Left ventricle myocardium inferior (tissue), 1 donor: ENCODE results near the gene SP9. TPM values are rescaled to one million over a fixed set of nuclear protein-coding genes. Genes with fewer than 3 reads are reported as not detected.

Experiments used
- DNase-seq: peaks from one replicate; pipeline ENCODE4 v3.0.0-alpha.2; 2020
- H3K27ac ChIP-seq: fragments of 200-600 bp; replicated peaks from 2 replicates; pipeline ENCODE4 v1.8.0; 2021
- H3K27me3 ChIP-seq: fragments of 200-600 bp; 2 replicates; pipeline ENCODE4 v1.8.0; 2021; ENCODE audit warnings: low read depth
- H3K36me3 ChIP-seq: fragments of 200-600 bp; 2 replicates; pipeline ENCODE4 v1.8.0; 2021
- H3K4me1 ChIP-seq: fragments of 200-600 bp; 2 replicates; pipeline ENCODE4 v1.8.0; 2021
- H3K4me3 ChIP-seq: fragments of 200-600 bp; 2 replicates; pipeline ENCODE4 v1.8.0; 2021; ENCODE audit warnings: mild to moderate bottlenecking, moderate library complexity
- H3K9me3 ChIP-seq: fragments of 200-600 bp; replicated peaks from 2 replicates; pipeline ENCODE4 v1.8.0; 2021
- CTCF ChIP-seq: fragments of 200-600 bp; IDR thresholded peaks from 2 replicates; pipeline ENCODE4 v1.8.0; 2021; ENCODE audit warnings: antibody characterized with exemption, mild to moderate bottlenecking, borderline replicate concordance
- intact Hi-C: fragments of 100-400 bp; cut with micrococcal nuclease; formaldehyde crosslinking; loops from one replicate; pipeline ENCODE4 v1.11.0; 2022
- total RNA-seq: library from RNA; stranded (reverse); fragmentation: NEBNext Ultra II Directional; extraction: Animal tissue kit (Norgen Biotek cat#: 25700); gene quantifications from one replicate; pipeline ENCODE4 v1.2.1, GENCODE V29; 2021
- donor health status: DM: no; HTN: yes; CAD: no; lungs with severe emphysema.

Gene SP9
- total RNA-seq, 1 donor from 2014 or later: not detected

GRCh38 chr2:174338671-174339560, 4.2 kb downstream of the SP9 start:
- no peak for DNase-seq
- peaks cover 100% of the 10 kb centered on the region for H3K27me3 ChIP-seq
- no peak overlapping the region for H3K27ac ChIP-seq
- H3K36me3 ChIP-seq: no peaks in the 10 kb centered on the region
- no peak overlapping the region for H3K4me3 ChIP-seq
- H3K4me1 ChIP-seq: peaks cover 77% of the 10 kb centered on the region
- intact Hi-C loops: no loop called here
- no peak for TF ChIP-seq CTCF
- H3K9me3 ChIP-seq: no peaks in the 10 kb centered on the region

GRCh38 chr2:174339561-174340399, 5.0 kb downstream of the SP9 start:
- Histone ChIP-seq H3K36me3 (no peaks in the 10 kb centered on the region), H3K4me3 (peak overlapping the region; percentile 16), H3K27ac (no peak overlapping the region), H3K4me1 (peaks cover 72% of the 10 kb centered on the region), H3K27me3 (peaks cover 100% of the 10 kb centered on the region), H3K9me3 (no peaks in the 10 kb centered on the region)
- no peak for TF ChIP-seq CTCF
- DNase-seq: no peak
- intact Hi-C loops: no loop called here

DNA sequence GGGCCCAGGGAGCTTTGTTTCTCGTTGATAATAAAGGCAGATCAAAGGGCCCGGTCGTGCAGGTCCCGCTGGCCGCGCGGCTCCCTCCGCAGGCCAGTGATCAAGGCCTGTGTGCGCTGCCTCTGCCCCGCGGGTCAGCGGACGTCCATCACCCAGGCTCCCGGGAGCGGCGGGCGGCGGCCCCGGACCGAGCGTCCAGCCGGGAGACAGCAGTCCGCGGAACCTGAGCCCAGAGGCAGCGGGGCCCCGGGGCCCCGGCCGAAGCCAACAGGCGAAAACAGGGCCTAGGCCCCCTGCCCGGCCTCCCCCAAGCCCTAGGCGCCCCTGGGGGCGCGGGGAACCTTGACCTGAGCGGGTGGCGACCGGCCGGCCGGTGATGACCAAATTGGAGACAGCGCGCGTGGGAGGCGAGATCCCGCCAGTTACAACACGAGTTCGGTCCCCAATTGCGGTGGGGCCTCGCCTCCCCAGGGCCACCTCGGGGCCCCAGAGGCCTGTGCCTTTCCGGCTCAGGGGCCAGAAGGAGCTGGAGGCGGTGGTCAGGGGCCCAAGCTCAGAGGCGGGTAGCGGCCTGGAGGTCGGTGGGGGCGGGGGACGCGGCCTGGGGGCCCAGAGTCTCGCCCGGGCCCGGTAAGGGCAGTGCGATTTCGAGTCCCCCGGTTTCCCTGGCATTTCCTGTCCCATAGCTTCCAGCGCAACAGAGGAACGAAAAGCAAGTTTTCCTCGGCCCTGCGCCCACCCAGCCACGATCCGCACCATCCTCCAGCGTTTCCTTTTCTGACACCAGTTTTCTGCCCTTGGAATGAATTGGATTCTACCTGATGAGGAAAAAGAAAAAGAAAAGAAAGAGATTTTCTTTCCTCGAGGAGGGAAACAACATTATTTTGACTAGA, 5.9 kb downstream of the SP9 start:
- Histone ChIP-seq H3K4me1 (peaks cover 63% of the 10 kb centered on the region), H3K36me3 (no peaks in the 10 kb centered on the region), H3K27ac (no peak overlapping the region), H3K4me3 (peak overlapping the region; percentile 16), H3K27me3 (peaks cover 100% of the 10 kb centered on the region), H3K9me3 (no peaks in the 10 kb centered on the region)
- TF ChIP-seq CTCF: no peak
- no peak for DNase-seq
- intact Hi-C loops: no loop called here

DNA sequence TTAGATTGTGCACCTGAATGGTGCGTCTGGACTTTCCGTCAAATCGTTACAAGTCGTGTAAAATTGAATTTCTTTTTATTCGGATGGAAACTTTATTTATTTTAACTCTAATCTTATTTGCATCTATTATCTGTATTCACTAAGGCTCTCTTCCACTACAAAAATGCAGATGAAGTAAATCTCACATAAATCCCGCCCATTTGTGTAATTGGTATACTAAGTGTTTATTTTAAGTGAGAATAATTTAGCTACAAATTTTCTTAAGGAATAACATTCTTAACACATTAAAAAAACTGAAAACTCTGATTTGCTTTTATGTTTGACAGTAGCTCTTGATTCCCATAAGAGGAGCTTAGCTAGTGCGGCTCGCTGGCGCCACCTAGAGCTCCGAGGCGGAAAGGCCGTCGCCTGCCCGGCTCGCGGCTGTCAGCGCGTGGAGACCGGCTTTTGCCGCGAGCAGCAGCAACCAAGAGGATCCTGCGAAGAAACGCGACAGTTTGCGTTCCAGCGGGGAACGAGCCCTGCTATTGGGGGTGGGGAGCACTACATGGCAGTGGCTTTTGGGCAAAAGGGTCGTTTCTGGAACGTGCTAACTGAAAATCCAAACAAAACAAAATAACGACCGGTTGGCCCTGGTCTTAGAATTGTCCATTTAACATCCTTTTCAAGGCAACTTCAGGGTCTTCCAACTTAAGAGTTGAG, 6.7 kb downstream of the SP9 start:
- intact Hi-C loops: no loop called here
- Histone ChIP-seq H3K4me3 (peak overlapping the region; percentile 33), H3K27ac (no peak overlapping the region), H3K4me1 (peaks cover 55% of the 10 kb centered on the region), H3K9me3 (no peaks in the 10 kb centered on the region), H3K27me3 (peaks cover 96% of the 10 kb centered on the region), H3K36me3 (no peaks in the 10 kb centered on the region)
- DNase-seq: peak; percentile 87
- TF ChIP-seq CTCF: peak; percentile 98
